Measurements from ENCODE around the gene CCDC33. TPM values are rescaled to one million over a fixed set of nuclear protein-coding genes. Genes with fewer than 3 reads are reported as not detected.

Gene CCDC33
- total RNA-seq, 1 donor from 2014 or later, result not detected

- no peak for DNase-seq
- peak; percentile 31 for ATAC-seq
- Histone ChIP-seq H3K4me1 (no peaks in the 10 kb centered on the region), H3K27me3 (peaks cover 49% of the 10 kb centered on the region), H3K9me3 (no peaks in the 10 kb centered on the region), H3K27ac (no peak overlapping the region), H3K36me3 (no peaks in the 10 kb centered on the region), H3K4me3 (no peak overlapping the region)
- TF ChIP-seq CTCF (IDR thresholded peaks at IDR 0.05), result peak; percentile 47
- intact Hi-C loops (cut with DNase I), result loop anchor here (5.0 kb wide), 1 partner anchor 176 kb away; no protein-coding TSS in a partner anchor
Measured at GRCh38 chr15:74302821-74303359, 66.8 kb downstream of the CCDC33 start.

GRCh38 chr15:74303741-74304309 is 67.7 kb downstream of the CCDC33 start:
- Histone ChIP-seq H3K27me3 (peaks cover 55% of the 10 kb centered on the region), H3K4me3 (no peak overlapping the region), H3K4me1 (no peaks in the 10 kb centered on the region), H3K36me3 (no peaks in the 10 kb centered on the region), H3K27ac (no peak overlapping the region), H3K9me3 (no peaks in the 10 kb centered on the region)
- DNase-seq (no peak), ATAC-seq (no peak)
- intact Hi-C loops (cut with DNase I), result loop anchor here (5.0 kb wide), 1 partner anchor 177 kb away; no protein-coding TSS in a partner anchor
- TF ChIP-seq CTCF (IDR thresholded peaks at IDR 0.05), result no peak

DNA sequence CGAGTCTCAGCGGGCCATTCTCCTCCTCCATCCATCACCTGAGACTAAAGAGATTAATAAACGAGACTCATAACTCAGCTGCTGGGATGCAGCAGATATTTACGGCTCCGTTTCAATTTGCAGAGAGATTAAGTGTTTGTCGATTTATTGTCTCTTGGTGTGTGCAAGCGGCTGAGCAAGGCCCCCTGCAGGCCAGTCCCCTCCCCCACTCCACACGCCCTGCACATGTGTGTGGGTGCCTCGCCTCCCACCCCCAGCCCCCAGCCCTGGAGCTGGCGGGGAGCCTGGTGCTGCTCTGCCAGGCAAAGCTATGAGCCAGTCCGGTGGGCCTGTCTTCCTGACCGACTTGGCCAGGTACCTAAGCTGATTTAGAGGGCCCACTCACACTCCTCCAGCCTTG is 68.3 kb downstream of the CCDC33 start:
- Histone ChIP-seq H3K9me3 (no peaks in the 10 kb centered on the region), H3K4me1 (no peaks in the 10 kb centered on the region), H3K4me3 (no peak overlapping the region), H3K27ac (no peak overlapping the region), H3K36me3 (no peaks in the 10 kb centered on the region), H3K27me3 (peaks cover 61% of the 10 kb centered on the region)
- ATAC-seq, result no peak
- no peak for TF ChIP-seq CTCF (IDR thresholded peaks at IDR 0.05)
- no peak for DNase-seq
- intact Hi-C loops (cut with DNase I), result loop anchor here (5.0 kb wide), 1 partner anchor 177 kb away; no protein-coding TSS in a partner anchor

- no peak for TF ChIP-seq CTCF (IDR thresholded peaks at IDR 0.05)
- DNase-seq (no peak), ATAC-seq (no peak)
- Histone ChIP-seq H3K36me3 (no peaks in the 10 kb centered on the region), H3K27ac (no peak overlapping the region), H3K4me3 (no peak overlapping the region), H3K4me1 (no peaks in the 10 kb centered on the region), H3K9me3 (no peaks in the 10 kb centered on the region), H3K27me3 (peaks cover 53% of the 10 kb centered on the region)
- intact Hi-C loops (cut with DNase I), result no loop called here
Measured at GRCh38 chr15:74305687-74306086, 69.6 kb downstream of the CCDC33 start.

GRCh38 chr15:74306781-74307217 is 70.7 kb downstream of the CCDC33 start:
- DNase-seq (no peak), ATAC-seq (no peak)
- no peaks in the 10 kb centered on the region for H3K36me3 ChIP-seq
- H3K27me3 ChIP-seq, result peaks cover 53% of the 10 kb centered on the region
- intact Hi-C loops (cut with DNase I), result no loop called here
- H3K4me3 ChIP-seq, result no peak overlapping the region
- H3K9me3 ChIP-seq, result no peaks in the 10 kb centered on the region
- no peak overlapping the region for H3K27ac ChIP-seq
- no peak for TF ChIP-seq CTCF (IDR thresholded peaks at IDR 0.05)
- H3K4me1 ChIP-seq, result no peaks in the 10 kb centered on the region

Data from upper lobe of right lung (tissue), 1 donor.